Endothelial cell of umbilical vein (primary cell): ENCODE measurements around the gene DST. TPM values are rescaled to one million over a fixed set of nuclear protein-coding genes. Genes with fewer than 3 reads are reported as not detected.

Experiments
- BruUV-seq: library from RNA; stranded (reverse); fragments of 400-500 nt; replicated peaks from 2 replicates; lab custom pipeline; 2021; lab: Mats Ljungman, UMichigan
- CTCF ChIA-PET: fragments of 300-600, 350-600 bp; sonication (Branson Sonifier 250); formaldehyde crosslinking; loops from one replicate; lab custom pipeline; 2021; ENCODE audit warnings: antibody characterized with exemption, inconsistent platforms; lab: Charles Lee
- POLR2A ChIA-PET: fragments of 300-600, 350-600 bp; sonication (Branson Sonifier 250); formaldehyde crosslinking; loops from one replicate; lab custom pipeline; 2021; ENCODE audit warnings: antibody characterized with exemption, inconsistent platforms; lab: Charles Lee
- DNase-seq: peaks from one replicate; pipeline ENCODE4 v3.0.0-alpha.2; 2011; ENCODE audit warnings: low read depth, low spot score
- FAIRE-seq: peaks from 2 replicates; lab custom pipeline; 2011; peaks lifted over from hg19 to GRCh38; lab: Jason Lieb, UNC
- H2AFZ ChIP-seq: 2 replicates; pipeline ENCODE4 v1.6.0; 2012; ENCODE audit warnings: low read depth, low read length, control low read depth, inconsistent platforms
- H3K27ac ChIP-seq: 2 replicates; pipeline ENCODE4 v1.5.1; 2011; ENCODE audit warnings: low read depth, mild to moderate bottlenecking, control low read depth, low read length, moderate library complexity; ENCODE audit not compliant: insufficient read depth
- H3K27me3 ChIP-seq, 2 experiments: 2 replicates each; pipeline versions ENCODE4 v1.6.0 to v1.6.1; 2011; ENCODE audit warnings: low read length in 2 of 2, mixed read lengths in 1 of 2; ENCODE audit not compliant: control insufficient read depth in 2 of 2, insufficient read depth in 2 of 2
- H3K36me3 ChIP-seq, 2 experiments: 2 replicates in 1 of 2; 3 replicates in 1 of 2; pipeline ENCODE4 v1.5.1; 2011; ENCODE audit warnings: low read length in 2 of 2, mild to moderate bottlenecking in 1 of 2, moderate library complexity in 1 of 2; ENCODE audit not compliant: control insufficient read depth in 2 of 2, insufficient read depth in 2 of 2; ENCODE audit errors: extremely low read depth in 1 of 2
- H3K4me1 ChIP-seq: 3 replicates; pipeline ENCODE4 v1.5.1; 2011; ENCODE audit warnings: mild to moderate bottlenecking, low read length; ENCODE audit not compliant: control insufficient read depth, insufficient read depth; ENCODE audit errors: extremely low read depth
- H3K4me2 ChIP-seq: 2 replicates; pipeline ENCODE4 v1.6.1; 2011; ENCODE audit warnings: low read length, control low read depth, mixed read lengths; ENCODE audit not compliant: insufficient read depth
- H3K4me3 ChIP-seq, 3 experiments: fragments of 200-600 bp in 1 of 3; sonication (generic), shearing (Covaris generic) in 1 of 3; replicated peaks in 1 of 3; 2 replicates each; pipeline ENCODE4 v1.5.1; 2011 to 2016; ENCODE audit warnings: control low read depth in 3 of 3, low read length in 3 of 3, mild to moderate bottlenecking in 2 of 3, inconsistent platforms in 1 of 3, low read depth in 1 of 3, moderate library complexity in 1 of 3; ENCODE audit not compliant: insufficient read depth in 1 of 3
- H3K79me2 ChIP-seq: 2 replicates; pipeline ENCODE4 v1.6.0; 2012; ENCODE audit warnings: low read length, inconsistent platforms; ENCODE audit not compliant: control insufficient read depth, insufficient read depth
- H3K9ac ChIP-seq: replicated peaks from 2 replicates; pipeline ENCODE3; 2011; ENCODE audit warnings: low read length, control low read depth; ENCODE audit not compliant: insufficient read depth; ENCODE audit errors: extremely low read depth
- H3K9me1 ChIP-seq: replicated peaks from 3 replicates; pipeline ENCODE4 v1.6.0; 2011; ENCODE audit warnings: mild to moderate bottlenecking, low read length; ENCODE audit not compliant: control insufficient read depth, insufficient read depth; ENCODE audit errors: extremely low read depth
- H3K9me3 ChIP-seq: replicated peaks from 2 replicates; pipeline ENCODE4 v1.5.1; 2012; ENCODE audit warnings: low read length, inconsistent platforms; ENCODE audit not compliant: control insufficient read depth, insufficient read depth
- H4K20me1 ChIP-seq: replicated peaks from 2 replicates; pipeline ENCODE3; 2011; ENCODE audit warnings: mild to moderate bottlenecking, low read length; ENCODE audit not compliant: control insufficient read depth, insufficient read depth; ENCODE audit errors: extremely low read depth
- CTCF ChIP-seq, 2 donors: IDR thresholded peaks; 1 replicate in 1 of 2; 2 replicates in 1 of 2; pipeline ENCODE4 v1.5.1; 2011; ENCODE audit warnings: low read length in 2 of 2, mild to moderate bottlenecking in 2 of 2, moderate library complexity in 2 of 2, control low read depth in 1 of 2, inconsistent platforms in 1 of 2, low read depth in 1 of 2; ENCODE audit not compliant: insufficient read depth in 1 of 2; ENCODE audit errors: extremely low read depth in 1 of 2
- EZH2 ChIP-seq: IDR thresholded peaks from 2 replicates; pipeline ENCODE4 v1.6.1; 2012; ENCODE audit warnings: borderline replicate concordance, low read depth, mild to moderate bottlenecking, moderate library complexity, low read length, inconsistent platforms; ENCODE audit not compliant: severe bottlenecking
- FOS ChIP-seq: IDR thresholded peaks from 2 replicates; pipeline ENCODE4 v1.6.1; 2011; ENCODE audit warnings: mild to moderate bottlenecking, low read length, moderate library complexity, borderline replicate concordance; ENCODE audit not compliant: insufficient read depth
- GATA2 ChIP-seq: IDR thresholded peaks from 2 replicates; pipeline ENCODE4 v1.7.0; 2011; ENCODE audit warnings: low read depth, mild to moderate bottlenecking, moderate library complexity, mixed read lengths, low read length; ENCODE audit not compliant: insufficient read length, insufficient read depth
- JUN ChIP-seq: IDR thresholded peaks from 2 replicates; pipeline ENCODE4 v1.6.1; 2011; ENCODE audit warnings: borderline replicate concordance, low read depth; ENCODE audit not compliant: insufficient read length, insufficient read depth
- MYC ChIP-seq: IDR thresholded peaks from one replicate; pipeline ENCODE4 v1.6.1; 2011; ENCODE audit warnings: mild to moderate bottlenecking, low read depth, low read length
- POLR2A ChIP-seq: IDR thresholded peaks from 2 replicates; pipeline ENCODE4 v1.6.1; 2012; ENCODE audit warnings: low read depth, mild to moderate bottlenecking, control low read depth, low read length
- POLR2AphosphoS5 ChIP-seq: IDR thresholded peaks from 2 replicates; pipeline ENCODE4 v1.6.1; 2012; ENCODE audit warnings: low read depth, mild to moderate bottlenecking, control low read depth, low read length, moderate library complexity; ENCODE audit not compliant: insufficient read depth
- dilution Hi-C: fragments of 300-500 bp; cut with MboI; formaldehyde crosslinking; loops from one replicate; pipeline ENCODE4 v1.15.0; 2019; ENCODE audit warnings: low sequenced_read_pairs; ENCODE audit not compliant: extremely low pct_ligation_motif_present
- intact Hi-C: fragments of 100-400 bp; cut with micrococcal nuclease; formaldehyde crosslinking; loops from one replicate; pipeline ENCODE4 v1.10.0; 2022
- polyA plus RNA-seq, 4 experiments: library from polyadenylated mRNA; depleted of rRNA in 3 of 4; stranded (reverse) in 3 of 4; unstranded in 1 of 4; fragments of >200 nt; gene quantifications; 2 replicates each; pipeline versions ENCODE4 v1.2.1 to v1.2.3, GENCODE V29; 2011 to 2012; ENCODE audit warnings: missing spikeins in 1 of 4
- total RNA-seq: library from RNA; stranded (reverse); gene quantifications from 2 replicates; pipeline ENCODE4 v1.2.3, GENCODE V29; 2021
- TF ChIP-seq, protein P1 (sequence below): IDR thresholded peaks from 2 replicates; pipeline ENCODE4 v1.6.1; 2011; ENCODE audit not compliant: insufficient read depth, insufficient read length

Gene DST
- total and polyA plus RNA-seq, 2 donors (not counting 3 experiments of a cell fraction or from before 2014, with no cell fraction given), result 62.3 to 253 TPM

- Histone ChIP-seq H3K27me3 (no peaks in the 10 kb centered on the region), H3K4me1 (peaks cover 4% of the 10 kb centered on the region), H3K9ac (no peak overlapping the region), H3K9me3 (no peaks in the 10 kb centered on the region), H3K79me2 (peaks cover 13% of the 10 kb centered on the region), H3K27ac (no peak overlapping the region), H3K4me3 (no peak overlapping the region), H3K36me3 (peaks cover 0 to 3% of the 10 kb centered on the region in 2 experiments), H2AFZ (no peak overlapping the region), H4K20me1 (no peaks in the 10 kb centered on the region), H3K9me1 (no peaks in the 10 kb centered on the region), H3K4me2 (no peak overlapping the region)
- TF ChIP-seq POLR2A (no peak), JUN (no peak), GATA2 (no peak), FOS (no peak), CTCF (IDR thresholded peaks at IDR 0.05; ENCODE audit: extremely low read depth in 1 of 2, insufficient read depth in 1 of 2, low read depth in 1 of 2, low read length in 2 of 2) (no peak), EZH2 (no peak), MYC (no peak), POLR2AphosphoS5 (no peak)
- TF ChIP-seq, protein P1, sequence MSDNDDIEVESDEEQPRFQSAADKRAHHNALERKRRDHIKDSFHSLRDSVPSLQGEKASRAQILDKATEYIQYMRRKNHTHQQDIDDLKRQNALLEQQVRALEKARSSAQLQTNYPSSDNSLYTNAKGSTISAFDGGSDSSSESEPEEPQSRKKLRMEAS, result no peak
- ChIA-PET CTCF (interaction anchor here (1.2 to 3.8 kb wide), 5 partner anchors 14 to 248 kb away, joined by 3 to 42 read pairs (median 22); no protein-coding TSS in a partner anchor), POLR2A (no interaction called here)
- dilution Hi-C loops, result no loop called here
- intact Hi-C loops, result no loop called here
- no TSS peak for BruUV-seq
- no peak for DNase-seq
- FAIRE-seq, result no peak
These were observed 95.0 kb downstream of the DST start for GRCh38 chr6:56547687-56548086.
